ENCODE results near the gene KCNQ1.

KCNQ1 gene

GRCh38 chr11:2539371-2540222, 94.8 kb downstream of the KCNQ1 start:
- DNase-seq, result peak; percentile 57

- peak; percentile 59 for DNase-seq
Observed at GRCh38 chr11:2540223-2540991, 95.6 kb downstream of the KCNQ1 start.

- DNase-seq, result peak; percentile 25
Observed at GRCh38 chr11:2540992-2541680, 96.3 kb downstream of the KCNQ1 start.

GRCh38 chr11:2541881-2542361, 97.1 kb downstream of the KCNQ1 start:
- DNase-seq, result peak; percentile 53

- peak; percentile 39 for DNase-seq
Observed at GRCh38 chr11:2542406-2542805, 97.6 kb downstream of the KCNQ1 start.

- DNase-seq, result peak; percentile 47
Observed at GRCh38 chr11:2547806-2548205, 103.0 kb downstream of the KCNQ1 start.

- DNase-seq, result peak; percentile 33
Observed at GRCh38 chr11:2548596-2548995, 103.8 kb downstream of the KCNQ1 start.

- peak; percentile 53 for DNase-seq
Observed at GRCh38 chr11:2549080-2549479, 104.3 kb downstream of the KCNQ1 start.

GRCh38 chr11:2549491-2549875, 104.7 kb downstream of the KCNQ1 start:
- DNase-seq, result peak; percentile 45

- peak; percentile 51 for DNase-seq
Observed at GRCh38 chr11:2549876-2550605, 105.2 kb downstream of the KCNQ1 start.

GRCh38 chr11:2550606-2550970, 105.8 kb downstream of the KCNQ1 start:
- peak; percentile 28 for DNase-seq

- DNase-seq, result peak; percentile 34
Observed at GRCh38 chr11:2551131-2551530, 106.3 kb downstream of the KCNQ1 start.

- no peak for DNase-seq
Observed at GRCh38 chr11:2552210-2552609, 107.4 kb downstream of the KCNQ1 start.

- no peak for DNase-seq
Observed at GRCh38 chr11:2553198-2553597, 108.4 kb downstream of the KCNQ1 start.

GRCh38 chr11:2553886-2554285, 109.1 kb downstream of the KCNQ1 start:
- DNase-seq, result no peak

GRCh38 chr11:2554338-2555207, 109.8 kb downstream of the KCNQ1 start:
- DNase-seq, result peak; percentile 31

GRCh38 chr11:2555336-2555735, 110.5 kb downstream of the KCNQ1 start:
- DNase-seq, result no peak

GRCh38 chr11:2555891-2556290, 111.1 kb downstream of the KCNQ1 start:
- DNase-seq, result peak; percentile 38

GRCh38 chr11:2557381-2557780, 112.6 kb downstream of the KCNQ1 start:
- peak; percentile 44 for DNase-seq

GRCh38 chr11:2558397-2558796, 113.6 kb downstream of the KCNQ1 start:
- peak; percentile 60 for DNase-seq

- DNase-seq, result peak; percentile 43
Observed at GRCh38 chr11:2558861-2559526, 114.2 kb downstream of the KCNQ1 start.
